GM19463 (cell line): ENCODE results near the gene KCNG1.

Source experiments
- ATAC-seq: cut with Tn5 transposase; IDR thresholded peaks from one replicate; pipeline ENCODE4 v1.9.1; 2021; ENCODE audit warnings: mild to moderate bottlenecking, moderate library complexity; ENCODE audit not compliant: unreplicated experiment

Gene KCNG1

DNA sequence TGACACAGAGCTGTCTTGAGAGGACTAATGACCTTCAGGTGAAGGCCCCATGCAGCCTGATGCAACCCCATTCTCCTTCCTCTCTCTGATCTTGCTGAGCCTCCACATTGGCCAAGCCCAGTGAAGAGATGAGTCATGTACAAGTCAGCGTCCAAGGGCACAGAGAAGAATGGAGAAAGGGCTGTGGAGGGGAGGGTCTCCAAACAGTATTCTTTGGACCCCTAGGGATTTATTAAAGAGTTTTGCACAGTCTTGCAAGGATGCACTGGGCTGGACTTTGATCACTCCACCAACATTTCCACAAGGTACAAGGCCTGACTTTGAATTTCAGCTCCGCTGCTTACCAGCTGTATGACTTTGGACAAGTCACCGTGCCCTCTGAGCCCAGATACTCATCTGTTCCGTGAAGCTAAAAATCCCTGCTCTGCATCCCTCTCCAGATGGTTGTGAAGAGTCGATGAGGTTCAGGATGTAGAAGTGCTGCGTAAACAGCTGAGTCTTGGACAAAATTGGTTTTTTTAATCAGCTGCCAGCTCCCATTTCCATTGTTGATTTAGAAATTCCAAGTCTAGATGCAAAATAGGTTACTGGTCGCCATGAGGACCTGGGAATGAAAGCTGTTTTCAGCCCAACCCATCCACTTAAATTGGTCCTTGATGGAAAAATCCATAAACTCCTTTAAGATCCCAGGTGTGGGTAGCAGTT lies 14.1 kb upstream of the KCNG1 start:
- ATAC-seq: no peak

DNA sequence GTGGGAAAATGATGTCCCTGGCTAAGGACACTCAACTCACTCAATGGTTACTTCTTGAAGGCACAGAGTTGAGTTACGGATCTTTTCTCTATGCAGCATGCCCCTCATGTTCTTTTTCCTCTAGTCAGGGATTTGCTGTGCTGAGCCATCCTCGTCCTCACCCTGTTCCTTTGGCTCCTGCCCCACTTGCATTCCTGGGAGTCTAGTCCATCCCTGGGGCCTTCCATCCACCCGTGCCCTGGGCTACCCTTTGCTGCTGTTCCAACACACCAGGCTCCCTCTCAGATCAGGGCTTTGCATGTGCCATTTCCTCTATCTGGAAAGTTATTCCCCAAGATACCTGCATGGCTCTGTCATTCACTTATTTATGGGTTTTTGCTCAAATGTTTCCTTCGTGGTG lies 13.3 kb upstream of the KCNG1 start:
- no peak for ATAC-seq

DNA sequence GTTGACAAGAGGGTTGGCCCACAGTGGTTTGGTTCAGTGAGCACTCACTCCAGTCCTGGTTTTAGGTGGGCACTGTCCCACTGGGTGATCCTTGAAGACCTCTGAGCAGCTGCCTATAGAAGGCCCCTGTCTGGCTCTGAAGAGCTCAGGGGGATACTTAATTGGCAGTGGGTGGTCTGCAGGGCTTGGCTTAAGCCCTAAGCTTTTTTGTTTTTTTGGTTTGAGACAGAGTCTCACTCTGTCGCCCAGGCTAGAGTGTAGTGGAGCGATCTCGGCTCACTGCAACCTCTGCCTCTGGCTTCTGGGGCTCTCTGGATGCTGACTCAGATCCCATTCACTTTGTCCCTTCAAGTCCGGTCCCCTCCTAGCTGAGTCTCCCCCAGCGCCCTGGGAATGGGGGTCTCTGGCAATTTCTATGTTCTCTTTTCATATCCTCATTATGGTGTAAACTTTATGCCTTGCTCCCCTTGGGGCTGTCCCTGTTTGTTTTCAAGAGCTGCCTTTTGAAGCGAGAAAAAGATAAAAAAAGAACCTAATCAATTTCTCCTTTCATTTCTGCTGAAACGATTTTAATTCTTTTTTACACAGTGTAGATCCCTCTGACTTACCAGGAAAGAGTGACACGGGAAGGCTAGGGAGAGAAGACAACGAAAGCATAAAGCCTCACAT lies 12.2 kb upstream of the KCNG1 start:
- no peak for ATAC-seq

DNA sequence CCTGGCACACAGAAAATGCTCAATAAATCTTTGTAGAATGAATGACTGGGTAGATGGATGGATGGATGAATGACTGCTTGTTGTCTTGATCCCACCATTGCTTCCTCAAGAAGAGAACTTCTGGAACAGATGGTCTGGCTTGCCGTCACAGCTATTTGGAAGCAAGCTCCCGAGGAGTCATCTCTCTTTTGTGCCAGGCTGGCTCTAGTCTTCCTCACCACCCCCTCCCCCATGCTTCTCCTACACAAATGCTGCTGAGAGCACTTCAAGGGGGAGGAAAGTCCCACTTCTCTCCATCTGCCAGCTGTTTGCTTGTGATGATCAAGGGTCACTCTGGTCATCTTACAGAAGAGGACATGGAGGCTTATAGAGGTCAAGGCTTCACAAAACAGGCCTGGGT lies 11.6 kb upstream of the KCNG1 start:
- no peak for ATAC-seq

DNA sequence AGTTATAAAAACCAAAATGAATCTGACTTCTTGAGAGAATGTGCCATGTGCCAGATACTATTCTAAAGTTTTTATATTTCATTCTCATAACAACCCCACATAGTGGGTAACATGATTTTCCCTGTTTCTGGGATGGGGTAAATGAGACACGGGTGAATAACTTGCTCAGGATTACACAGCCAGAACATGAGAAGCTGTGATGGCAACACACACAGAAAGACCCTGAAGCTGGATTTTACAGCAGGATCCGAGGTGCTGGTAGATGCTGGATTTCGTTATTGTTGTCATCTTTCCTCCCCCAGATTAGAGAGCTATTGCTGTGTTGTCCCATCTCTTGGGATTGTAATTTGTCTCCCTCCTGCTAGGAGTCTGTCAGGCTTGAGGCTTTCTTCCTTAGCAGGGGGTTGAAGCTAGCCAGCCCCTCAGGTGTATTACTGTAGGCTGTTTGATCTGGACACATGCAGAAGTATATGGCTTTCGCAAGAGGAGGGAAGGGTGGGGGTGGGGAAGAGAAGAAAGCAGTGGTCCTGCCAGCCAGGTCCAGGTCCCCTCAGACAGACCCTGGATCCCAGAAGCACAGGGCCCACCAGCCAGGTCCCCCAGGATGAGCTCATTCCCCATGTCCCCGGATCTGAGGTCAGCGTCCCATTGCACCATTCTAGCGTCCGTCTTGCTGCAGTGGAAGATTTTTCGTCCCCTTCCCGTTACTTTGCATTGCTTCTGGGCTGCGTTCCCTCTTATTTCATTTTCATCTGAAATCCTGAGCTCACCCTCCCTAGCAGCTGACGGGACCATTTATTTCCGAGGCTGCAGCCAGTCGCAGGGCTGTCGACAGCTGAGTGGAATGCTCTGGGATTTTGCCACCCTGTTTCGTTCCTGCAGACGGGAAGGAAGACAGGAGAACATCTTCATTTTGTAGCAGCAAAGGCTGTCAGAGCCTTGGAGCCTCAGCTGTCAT lies 7.3 kb upstream of the KCNG1 start:
- ATAC-seq: no peak

GRCh38 chr20:51029556-51029955 lies 6.6 kb upstream of the KCNG1 start:
- no peak for ATAC-seq

GRCh38 chr20:51028616-51029212 lies 5.8 kb upstream of the KCNG1 start:
- no peak for ATAC-seq

DNA sequence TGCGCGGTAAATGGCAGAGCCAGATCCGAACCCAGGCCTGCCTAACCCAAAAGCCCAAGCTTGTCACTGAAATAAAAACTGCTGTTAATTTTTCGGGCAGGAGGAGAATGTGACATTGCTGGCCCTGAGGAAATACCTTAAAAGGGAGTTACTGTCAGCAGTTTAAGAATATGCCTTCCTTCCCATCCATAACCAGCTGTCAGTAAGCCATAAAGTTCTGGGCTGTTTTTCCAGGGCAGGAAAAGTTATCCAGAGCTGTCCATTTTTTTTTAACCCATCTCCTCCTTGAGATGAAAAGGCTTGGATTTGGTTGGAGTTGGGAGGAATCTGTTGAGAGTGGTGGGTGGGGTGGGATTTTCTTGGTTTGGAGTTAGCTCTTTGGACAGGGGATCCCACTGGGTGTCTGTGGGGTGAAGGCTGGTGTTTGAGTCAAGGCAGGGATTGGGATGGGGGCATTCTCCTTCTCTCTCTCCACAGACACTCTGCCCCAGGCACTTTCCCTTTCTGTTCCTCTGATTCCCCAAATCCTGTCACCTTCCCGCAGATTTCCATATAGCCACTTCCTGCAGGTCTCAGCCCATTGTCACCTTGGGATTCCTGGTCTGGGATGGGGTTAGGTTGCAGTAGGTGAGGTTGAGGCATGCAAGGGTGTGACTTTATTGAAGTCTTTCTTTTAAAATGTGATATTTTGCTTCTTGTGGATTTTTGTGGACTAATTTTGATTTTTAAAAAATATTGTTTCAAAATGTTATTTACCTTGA lies 4.3 kb upstream of the KCNG1 start:
- ATAC-seq: no peak

DNA sequence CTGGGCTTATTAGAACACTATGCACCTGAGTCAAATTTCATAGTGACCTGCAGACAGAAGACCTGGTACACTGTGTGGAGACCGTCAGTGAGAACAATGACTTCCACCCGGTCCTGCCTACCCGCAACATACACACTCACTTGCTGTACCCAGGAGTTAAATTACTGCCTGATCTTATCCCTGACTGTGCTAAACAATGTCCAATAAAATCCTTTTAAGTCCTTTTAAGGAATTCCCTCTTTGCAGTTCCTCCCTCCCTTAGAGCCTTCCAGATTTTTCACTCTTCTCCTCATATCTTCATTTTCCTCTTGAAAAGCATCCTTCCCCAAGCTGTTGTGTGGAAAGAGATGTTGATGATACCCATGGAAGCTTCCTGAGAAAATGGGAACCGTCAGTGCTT lies 3.4 kb upstream of the KCNG1 start:
- no peak for ATAC-seq

- no peak for ATAC-seq
Observed at GRCh38 chr20:51024761-51025160, 1.9 kb upstream of the KCNG1 start.

DNA sequence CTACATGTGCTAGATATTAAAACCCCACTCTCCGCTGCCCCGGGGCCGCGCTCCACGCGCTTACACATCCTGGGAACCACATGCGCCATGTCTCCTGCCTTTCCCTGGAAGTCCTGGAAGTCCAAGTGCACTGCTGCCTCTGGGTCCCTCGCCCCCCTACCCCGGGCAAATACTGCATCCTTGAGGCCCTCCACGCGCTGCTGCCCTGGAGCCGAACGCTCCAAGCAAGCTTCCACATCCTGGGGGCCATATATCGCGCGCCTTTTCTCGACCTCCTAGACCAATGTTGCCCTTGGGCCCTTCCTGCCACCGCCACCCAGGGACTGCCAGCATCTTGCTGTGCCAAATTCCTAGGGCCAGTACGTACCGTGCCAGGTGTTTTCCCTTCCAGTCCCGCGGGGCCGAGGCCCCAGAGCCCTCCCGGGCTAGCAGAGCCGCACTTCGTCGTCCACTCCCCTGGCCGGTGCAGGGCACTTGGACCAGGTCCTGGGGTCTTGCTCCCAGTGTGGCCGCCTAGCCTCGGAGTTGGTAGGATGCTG lies 779 bp upstream of the KCNG1 start:
- ATAC-seq: no peak

DNA sequence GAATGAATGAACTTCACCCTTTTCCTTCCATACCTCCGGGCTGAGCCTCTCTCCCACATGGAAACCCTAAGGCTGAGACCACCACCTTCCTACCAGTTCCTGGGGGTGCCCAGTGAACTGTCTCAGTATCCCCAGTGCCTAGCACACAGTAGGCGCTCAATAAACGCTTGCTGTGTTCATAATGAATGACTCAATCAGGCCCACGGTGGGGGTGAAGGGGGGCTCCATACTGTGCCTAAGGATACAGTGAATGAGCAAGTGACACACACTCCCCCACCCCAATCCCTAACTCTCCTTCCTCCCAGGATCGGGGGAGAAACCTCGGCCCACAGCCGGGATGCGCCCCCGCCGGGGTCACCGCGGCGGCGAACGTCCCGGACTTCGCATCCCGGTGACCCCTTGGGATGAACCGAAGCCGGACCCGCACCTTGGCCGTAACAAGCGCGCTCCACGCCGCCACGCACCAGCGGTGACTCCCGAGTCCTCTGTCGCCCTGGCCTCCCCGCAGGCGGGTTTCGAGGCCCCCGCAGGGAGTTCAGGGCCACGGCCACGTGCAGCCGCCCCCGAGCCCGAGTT lies 592 bp downstream of the KCNG1 start:
- ATAC-seq: no peak

- no peak for ATAC-seq
Observed at GRCh38 chr20:51021067-51022025, 1.6 kb downstream of the KCNG1 start.

GRCh38 chr20:51020657-51021056 lies 2.2 kb downstream of the KCNG1 start:
- ATAC-seq: no peak

DNA sequence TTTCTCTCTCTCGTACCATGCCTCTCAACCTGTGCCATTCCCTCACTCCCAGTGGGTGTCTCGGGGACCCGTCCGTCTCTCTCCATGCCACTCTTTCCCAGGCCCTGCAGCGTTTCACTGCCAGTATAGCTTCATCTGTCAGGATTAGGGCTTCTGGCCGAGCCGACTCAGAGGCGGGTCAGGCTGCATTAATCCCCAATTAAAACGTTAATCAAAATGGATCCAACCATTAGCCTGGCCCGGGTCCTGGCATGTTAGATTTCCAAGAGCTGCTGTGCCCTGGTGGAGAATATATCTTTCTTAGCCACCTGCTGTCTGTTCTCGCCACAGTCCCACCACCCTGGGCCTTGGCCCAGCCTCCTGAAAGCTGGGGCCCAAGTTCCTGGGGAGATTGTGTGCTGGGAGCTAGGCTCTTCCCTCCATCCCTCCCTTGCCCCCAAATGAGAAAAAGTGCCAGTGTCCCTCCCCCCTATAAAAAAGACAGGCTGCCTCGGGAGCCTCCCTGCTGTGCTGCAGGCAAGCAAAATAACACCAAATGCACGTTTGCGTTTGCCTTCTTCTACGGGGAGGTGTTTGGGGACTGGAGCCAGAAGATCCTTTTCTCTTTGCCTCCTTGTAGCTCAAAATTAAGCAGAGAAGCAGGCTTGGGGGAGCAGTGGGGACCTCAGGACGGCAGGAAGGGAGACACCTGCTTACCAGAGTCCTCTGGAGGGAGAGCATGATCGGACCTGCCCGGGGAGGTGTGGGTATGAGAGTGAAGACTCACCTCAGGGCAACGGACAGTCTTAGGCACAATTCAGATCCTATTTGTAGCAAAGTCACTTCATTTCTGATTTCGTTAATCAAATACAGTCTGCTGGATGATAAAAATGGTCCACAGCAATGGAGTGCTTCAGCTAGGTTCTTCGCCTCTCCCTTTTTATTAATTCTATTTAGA lies 3.0 kb downstream of the KCNG1 start:
- ATAC-seq: no peak

DNA sequence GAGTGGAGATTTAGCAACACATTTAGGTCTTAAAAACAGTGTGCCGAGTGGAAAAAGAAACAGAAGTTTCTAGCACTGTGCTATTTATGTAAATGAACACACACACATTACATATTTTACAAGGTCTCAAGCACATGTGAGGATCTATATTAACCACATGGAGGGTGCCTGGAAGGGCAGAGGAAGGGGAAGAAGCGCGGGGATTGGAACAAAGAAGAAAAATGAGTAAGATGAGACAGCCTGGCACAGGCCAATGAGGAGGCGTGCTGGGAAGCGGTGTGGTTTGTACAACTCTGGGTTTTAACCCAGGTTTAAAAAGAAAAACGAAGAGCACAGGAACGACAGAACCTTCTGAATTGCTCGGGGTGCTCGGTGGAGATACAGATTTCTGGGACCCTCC lies 5.7 kb downstream of the KCNG1 start:
- ATAC-seq: no peak

- ATAC-seq: no peak
Observed at GRCh38 chr20:51016521-51016920, 6.4 kb downstream of the KCNG1 start.
